Liver (tissue), 9 donors: ENCODE results near the gene LGALS13. TPM values are rescaled to one million over a fixed set of nuclear protein-coding genes. Genes with fewer than 3 reads are reported as not detected.

Source experiments
- DNase-seq: peaks from one replicate; pipeline ENCODE4 v3.0.0-alpha.2; 2017; ENCODE audit warnings: low spot score
- H3K27ac ChIP-seq, 2 donors: one replicate each; pipeline ENCODE4 v1.7.0; 2013; ENCODE audit warnings: inconsistent platforms in 2 of 2, low read length in 2 of 2, control low read depth in 1 of 2, low read depth in 1 of 2, mild to moderate bottlenecking in 1 of 2
- H3K27me3 ChIP-seq, 4 donors: one replicate each; pipeline versions ENCODE4 v1.6.1 to v1.7.0; 2013; ENCODE audit warnings: low read length in 3 of 4, inconsistent platforms in 1 of 4, mild to moderate bottlenecking in 1 of 4, moderate library complexity in 1 of 4; ENCODE audit not compliant: control insufficient read depth in 4 of 4, insufficient read depth in 4 of 4
- H3K36me3 ChIP-seq, 4 donors: one replicate each; pipeline versions ENCODE4 v1.6.1 to v1.7.0; 2013; ENCODE audit warnings: low read length in 3 of 4, mild to moderate bottlenecking in 3 of 4, low read depth in 1 of 4, moderate library complexity in 1 of 4; ENCODE audit not compliant: control insufficient read depth in 4 of 4, insufficient read depth in 3 of 4
- H3K4me1 ChIP-seq, 4 donors: one replicate each; pipeline versions ENCODE4 v1.6.1 to v1.7.0; 2013; ENCODE audit warnings: low read length in 3 of 4, mild to moderate bottlenecking in 3 of 4, moderate library complexity in 1 of 4; ENCODE audit not compliant: control insufficient read depth in 4 of 4, insufficient read depth in 4 of 4
- H3K4me3 ChIP-seq, 3 donors: one replicate each; pipeline versions ENCODE4 v1.6.1 to v1.7.0; 2013; ENCODE audit warnings: low read length in 3 of 3, control low read depth in 1 of 3, low read depth in 1 of 3, mild to moderate bottlenecking in 1 of 3
- H3K9ac ChIP-seq, 2 donors: one replicate each; pipeline ENCODE4 v1.7.0; 2013; ENCODE audit warnings: low read length in 2 of 2, mild to moderate bottlenecking in 2 of 2, moderate library complexity in 2 of 2, control low read depth in 1 of 2, low read depth in 1 of 2
- H3K9me3 ChIP-seq, 4 donors: one replicate each; pipeline versions ENCODE4 v1.6.1 to v1.7.0; 2013; ENCODE audit warnings: low read length in 3 of 4; ENCODE audit not compliant: control insufficient read depth in 4 of 4
- ATF3 ChIP-seq: IDR thresholded peaks from 2 replicates; pipeline ENCODE4 v1.6.1; 2016; ENCODE audit warnings: antibody characterized with exemption
- CTCF ChIP-seq: fragments of 150-350 bp; IDR thresholded peaks from 2 replicates; pipeline ENCODE4 v1.5.1; 2017; ENCODE audit warnings: improper control_type of control experiment, low read depth, low read length; ENCODE audit not compliant: missing input control
- EGR1 ChIP-seq, 2 donors: IDR thresholded peaks; 2 replicates each; pipeline ENCODE4 v1.6.1; 2016 to 2018; ENCODE audit warnings: antibody characterized with exemption in 2 of 2, low read depth in 2 of 2
- FOXA1 ChIP-seq: IDR thresholded peaks from 2 replicates; pipeline ENCODE4 v1.6.1; 2016; ENCODE audit warnings: antibody characterized with exemption
- FOXA2 ChIP-seq: IDR thresholded peaks from 2 replicates; pipeline ENCODE4 v1.6.1; 2016; ENCODE audit warnings: antibody characterized with exemption
- GABPA ChIP-seq, 2 donors: IDR thresholded peaks in 1 of 2; conservative IDR thresholded peaks in 1 of 2; 2 replicates each; pipeline ENCODE4 v1.6.1; 2016; ENCODE audit warnings: antibody characterized with exemption in 2 of 2, mild to moderate bottlenecking in 1 of 2, moderate library complexity in 1 of 2
- HNF4A ChIP-seq, 2 donors: conservative IDR thresholded peaks; 2 replicates each; pipeline ENCODE4 v1.6.1; 2016; ENCODE audit warnings: antibody characterized with exemption in 2 of 2, mild to moderate bottlenecking in 2 of 2
- JUND ChIP-seq, 2 donors: IDR thresholded peaks; 2 replicates each; pipeline ENCODE4 v1.6.1; 2016; ENCODE audit warnings: antibody characterized with exemption in 2 of 2
- MAX ChIP-seq: IDR thresholded peaks from 2 replicates; pipeline ENCODE4 v1.6.1; 2016; ENCODE audit warnings: antibody characterized with exemption
- NR2F2 ChIP-seq: IDR thresholded peaks from 2 replicates; pipeline ENCODE4 v1.6.1; 2016; ENCODE audit warnings: antibody characterized with exemption
- REST ChIP-seq: IDR thresholded peaks from 2 replicates; pipeline ENCODE4 v1.6.1; 2016; ENCODE audit warnings: antibody characterized with exemption, mild to moderate bottlenecking
- RXRA ChIP-seq, 2 donors: IDR thresholded peaks; 2 replicates each; pipeline ENCODE4 v1.6.1; 2017 to 2018; ENCODE audit warnings: antibody characterized with exemption in 2 of 2, mild to moderate bottlenecking in 1 of 2
- SP1 ChIP-seq: IDR thresholded peaks from 2 replicates; pipeline ENCODE4 v1.6.1; 2018; ENCODE audit warnings: antibody characterized with exemption, mild to moderate bottlenecking
- TAF1 ChIP-seq: conservative IDR thresholded peaks from 2 replicates; pipeline ENCODE4 v1.6.1; 2016; ENCODE audit warnings: antibody characterized with exemption, mild to moderate bottlenecking
- YY1 ChIP-seq: IDR thresholded peaks from 2 replicates; pipeline ENCODE4 v1.6.1; 2016; ENCODE audit warnings: antibody characterized with exemption, mild to moderate bottlenecking
- ZBTB33 ChIP-seq: IDR thresholded peaks from 2 replicates; pipeline ENCODE4 v1.6.1; 2016; ENCODE audit warnings: antibody characterized with exemption
- WGBS: extraction: QIAGEN DNeasy Blood & Tissue Kit; methylation state at CpG from one replicate; pipeline ENCODE4 v1.1.7; 2013; 5-methylcytosine and 5-hydroxymethylcytosine counted together
- polyA plus RNA-seq, 2 donors: library from polyadenylated mRNA; stranded (reverse) in 1 of 2; unstranded in 1 of 2; fragments of 200-250 nt in 1 of 2; fragments of >200 nt in 1 of 2; fragmentation: Nextera tagmentation in 1 of 2; extraction: Ambion mirVana in 1 of 2; gene quantifications; one replicate each; pipeline versions ENCODE4 v1.2.1 to v1.2.3, GENCODE V29; 2013 to 2015
- total RNA-seq, 2 donors: library from RNA; depleted of rRNA; stranded (reverse); fragments of >200 nt; gene quantifications; one replicate each; pipeline ENCODE4 v1.2.3, GENCODE V29; 2014
- donor health status: healthy.
- donor health status: healthy.
- donor health status: healthy.
- donor health status: healthy.
- donor health status: healthy.

LGALS13 gene
- total and polyA plus RNA-seq, 4 donors = not detected

- no peak overlapping the region for H3K4me3 ChIP-seq
- WGBS = 52% methylated on average over 3 of the region's 3 CpGs
Measured at GRCh38 chr19:39568604-39569003, 33.7 kb upstream of the LGALS13 start.

GRCh38 chr19:39582442-39582841, 19.9 kb upstream of the LGALS13 start:
- no peaks in the 10 kb centered on the region for H3K36me3 ChIP-seq
- H3K27ac ChIP-seq = no peak overlapping the region
- TF ChIP-seq ATF3 (no peak), SP1 (no peak), GABPA (IDR thresholded peaks at IDR 0.05 in 1 of 2, conservative IDR thresholded peaks at IDR 0.05 in 1 of 2) (no peak), RXRA (IDR thresholded peaks at IDR 0.05) (no peak), HNF4A (conservative IDR thresholded peaks at IDR 0.05) (no peak), FOXA2 (no peak), TAF1 (no peak), MAX (no peak), YY1 (no peak), EGR1 (IDR thresholded peaks at IDR 0.05; ENCODE audit: low read depth in 2 of 2) (no peak), FOXA1 (no peak), ZBTB33 (no peak), NR2F2 (no peak), JUND (IDR thresholded peaks at IDR 0.05) (no peak), REST (no peak), CTCF (no peak)
- DNase-seq = no peak
- H3K9ac ChIP-seq = no peak overlapping the region
- peaks cover 0 to 3% (median 0%) of the 10 kb centered on the region in 4 donors for H3K9me3 ChIP-seq
- WGBS = 27% methylated on average over 4 of the region's 4 CpGs
- peaks cover 0 to 8% (median 0%) of the 10 kb centered on the region in 4 donors for H3K27me3 ChIP-seq
- H3K4me3 ChIP-seq = no peak overlapping the region
- no peaks in the 10 kb centered on the region for H3K4me1 ChIP-seq

More at GRCh38 chr19:39568604-39569003, 33.7 kb upstream of the LGALS13 start:
- H3K4me1 ChIP-seq = no peaks in the 10 kb centered on the region
- H3K27me3 ChIP-seq = peaks cover 0 to 9% (median 0%) of the 10 kb centered on the region in 4 donors
- peaks cover 1 to 6% (median 3%) of the 10 kb centered on the region in 4 donors for H3K9me3 ChIP-seq
- no peak for TF ChIP-seq TAF1
- H3K27ac ChIP-seq = no peak overlapping the region
- no peak overlapping the region for H3K9ac ChIP-seq
- H3K36me3 ChIP-seq = no peaks in the 10 kb centered on the region
- no peak for DNase-seq
